Measurements from ENCODE around the gene FUT7.
A peak's percentile ranks its signal among the peaks of the same experiment; 100 is the strongest.
"Not testable (repeated sequence)": the region's sequence is repeated elsewhere in the genome, so short reads cannot be mapped to it uniquely, and the experiment has no call there.

Gene FUT7

DNA sequence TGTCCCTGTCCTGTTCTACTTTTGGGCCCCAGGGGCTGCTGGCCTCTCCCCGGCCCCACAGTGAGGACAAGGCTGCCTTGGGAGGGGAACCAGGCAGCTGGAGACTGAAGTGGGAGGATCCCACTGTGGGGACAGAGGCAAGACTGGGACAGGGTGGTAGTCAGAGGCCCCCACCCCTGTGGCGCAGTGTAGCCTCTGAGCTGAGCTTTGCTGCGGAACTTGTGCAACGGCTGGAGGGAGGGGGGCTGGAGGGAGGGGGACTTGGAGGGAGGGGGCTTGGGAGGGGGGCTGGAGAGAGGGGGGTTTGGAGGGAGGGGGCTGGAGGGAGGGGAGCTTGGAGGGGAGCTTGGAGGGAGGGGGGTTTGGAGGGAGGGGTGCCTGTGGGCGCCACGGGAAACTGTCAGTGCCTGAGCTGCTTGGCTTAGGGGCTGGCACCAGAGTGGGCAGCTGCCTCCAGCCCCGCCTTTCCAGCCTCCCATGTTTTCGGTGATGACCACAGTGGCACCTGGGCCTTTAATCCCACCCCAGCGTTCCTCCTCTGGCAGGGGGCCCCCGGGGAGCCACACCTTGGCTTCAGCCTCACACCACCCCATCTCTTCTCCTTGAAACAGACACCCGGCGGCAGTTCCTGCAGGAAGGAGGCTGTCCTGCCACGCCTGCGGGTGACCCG, 2.3 kb upstream of the FUT7 start:
- Mint-ChIP-seq H3K4me1 (ENCODE audit: low read depth) (peaks cover 37% of the 10 kb centered on the region), H3K27ac (peak overlapping the region; percentile 46), H3K27me3 (no peaks in the 10 kb centered on the region), H3K36me3 (no peaks in the 10 kb centered on the region), H3K4me3 (peak overlapping the region; percentile 48), H3K9me3 (ENCODE audit: low read depth) (no peaks in the 10 kb centered on the region)

DNA sequence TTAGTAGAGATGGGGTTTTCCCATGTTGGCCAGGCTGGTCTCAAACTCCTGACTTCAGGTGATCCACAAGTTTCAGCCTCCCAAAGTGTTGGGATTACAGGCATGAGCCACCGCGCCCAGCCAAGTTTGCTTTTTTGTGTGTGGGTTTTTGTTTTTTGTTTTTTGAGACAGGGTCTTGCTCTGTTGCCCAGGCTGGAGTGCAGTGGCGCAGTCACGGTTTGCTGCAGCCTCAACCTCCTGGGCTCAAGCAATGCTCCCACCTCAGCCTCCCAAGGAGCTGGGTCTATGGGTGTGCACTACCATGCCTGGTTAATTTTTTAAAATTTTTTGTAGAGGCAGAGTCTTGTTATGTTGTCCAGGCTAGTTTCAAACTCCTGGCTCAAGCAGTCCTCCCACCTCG, 1.6 kb upstream of the FUT7 start:
- H3K27me3 Mint-ChIP-seq; H3K9me3 Mint-ChIP-seq (ENCODE audit: low read depth); H3K36me3 Mint-ChIP-seq; H3K4me3 Mint-ChIP-seq; H3K27ac Mint-ChIP-seq: not testable (repeated sequence)
- peaks cover 39% of the 10 kb centered on the region for H3K4me1 Mint-ChIP-seq (ENCODE audit: low read depth)

DNA sequence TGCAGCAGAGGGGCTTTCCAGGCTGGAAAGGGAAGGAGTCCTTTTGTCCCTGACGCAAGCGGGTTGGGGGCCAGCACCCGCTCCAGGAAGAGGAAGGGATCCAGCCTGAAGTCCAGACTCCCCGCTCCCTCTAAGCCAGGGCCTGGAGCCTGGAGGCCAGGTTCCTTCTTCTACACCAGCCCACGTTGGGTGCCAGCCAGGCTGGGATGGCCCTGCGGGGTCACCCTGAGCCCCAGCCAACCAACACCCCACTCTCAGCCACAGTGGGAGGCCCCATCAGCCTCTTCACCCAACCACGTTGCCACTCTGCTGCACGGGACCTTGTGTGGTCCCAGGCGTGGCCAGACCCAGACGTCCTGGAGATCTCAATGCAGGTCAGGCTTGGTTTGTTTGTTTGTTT, 970 bp upstream of the FUT7 start:
- H3K36me3 Mint-ChIP-seq, result no peaks in the 10 kb centered on the region

DNA sequence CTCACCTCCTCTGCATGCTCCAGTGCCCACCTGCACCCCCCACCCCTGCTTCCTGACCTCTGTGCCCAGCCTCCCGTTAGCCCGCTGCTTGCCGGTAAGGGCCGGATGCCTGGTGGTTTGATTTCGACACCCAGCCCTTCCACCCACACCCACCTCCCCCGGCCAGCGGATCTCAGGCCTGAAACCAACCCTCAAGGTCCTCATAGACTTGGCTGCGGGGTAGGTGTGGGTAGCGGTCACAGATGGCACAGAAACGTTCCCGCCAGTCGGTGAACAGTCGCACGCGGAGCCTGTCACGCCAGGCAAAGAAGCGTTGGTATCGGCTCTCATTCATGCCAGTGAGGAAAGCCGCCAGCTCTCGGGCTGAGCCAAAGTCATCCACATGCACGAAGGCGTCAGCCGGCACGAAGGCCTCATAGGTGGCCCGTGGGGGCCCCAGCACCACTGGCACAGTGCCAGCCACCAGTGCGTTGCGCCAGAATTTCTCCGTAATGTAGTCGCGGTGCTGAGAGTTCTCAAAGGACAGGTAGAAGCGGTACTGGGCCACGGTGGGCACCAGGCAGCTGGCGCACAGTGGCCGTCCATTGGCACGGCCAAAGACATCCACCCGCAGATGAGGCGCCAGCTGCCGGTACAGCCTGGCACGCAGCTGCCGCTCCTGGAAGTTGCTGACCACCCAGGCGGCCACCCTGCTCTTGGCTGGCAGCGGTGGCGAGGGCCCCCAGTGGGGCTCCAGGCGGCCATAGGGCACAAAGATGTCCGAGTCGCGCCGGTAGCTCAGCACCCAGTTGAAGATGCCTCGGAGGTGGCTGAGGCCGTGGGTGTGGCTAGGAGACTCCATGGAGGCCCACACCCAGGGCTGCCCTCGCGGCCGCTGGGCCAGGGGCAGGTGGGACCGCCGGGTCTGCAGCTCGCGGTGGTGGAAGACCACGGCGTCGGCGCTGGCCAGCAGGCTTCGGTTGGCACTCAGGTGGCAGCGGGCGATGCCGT, 1.1 kb downstream of the FUT7 start:
- peak overlapping the region; percentile 68 for H3K27ac Mint-ChIP-seq
- H3K27me3 Mint-ChIP-seq, result no peaks in the 10 kb centered on the region
- peak overlapping the region; percentile 57 for H3K4me3 Mint-ChIP-seq
- peaks cover 46% of the 10 kb centered on the region for H3K4me1 Mint-ChIP-seq (ENCODE audit: low read depth)
- no peaks in the 10 kb centered on the region for H3K36me3 Mint-ChIP-seq
- no peaks in the 10 kb centered on the region for H3K9me3 Mint-ChIP-seq (ENCODE audit: low read depth)

More for the DNA sequence above, 970 bp upstream of the FUT7 start:
- Mint-ChIP-seq H3K9me3 (ENCODE audit: low read depth) (no peaks in the 10 kb centered on the region), H3K4me1 (ENCODE audit: low read depth) (peaks cover 39% of the 10 kb centered on the region), H3K27ac (no peak overlapping the region), H3K4me3 (peak overlapping the region; percentile 23), H3K27me3 (no peaks in the 10 kb centered on the region)

DNA sequence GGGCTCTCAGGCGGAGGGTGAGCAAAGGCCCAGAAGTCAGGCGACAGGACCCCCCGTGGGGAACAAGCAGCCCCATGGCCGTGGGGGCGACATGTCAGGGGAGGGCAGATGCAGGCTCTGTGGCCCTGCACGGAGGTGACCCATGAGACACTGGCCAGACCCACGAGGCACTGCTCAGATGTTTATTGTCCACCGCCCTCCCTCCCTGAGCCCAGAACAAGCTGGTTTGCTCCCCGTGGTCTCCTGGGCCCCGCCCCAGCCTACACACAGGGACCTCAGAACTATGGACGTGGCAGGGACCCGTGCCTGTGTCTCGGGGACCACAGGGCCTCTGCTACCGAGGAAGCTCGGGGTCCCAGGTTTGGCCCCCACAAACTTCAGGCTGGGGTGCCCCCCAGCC, 1.9 kb downstream of the FUT7 start:
- Mint-ChIP-seq H3K4me3 (no peak overlapping the region), H3K27ac (no peak overlapping the region), H3K27me3 (no peaks in the 10 kb centered on the region), H3K9me3 (ENCODE audit: low read depth) (no peaks in the 10 kb centered on the region), H3K4me1 (ENCODE audit: low read depth) (peaks cover 46% of the 10 kb centered on the region), H3K36me3 (no peaks in the 10 kb centered on the region)

DNA sequence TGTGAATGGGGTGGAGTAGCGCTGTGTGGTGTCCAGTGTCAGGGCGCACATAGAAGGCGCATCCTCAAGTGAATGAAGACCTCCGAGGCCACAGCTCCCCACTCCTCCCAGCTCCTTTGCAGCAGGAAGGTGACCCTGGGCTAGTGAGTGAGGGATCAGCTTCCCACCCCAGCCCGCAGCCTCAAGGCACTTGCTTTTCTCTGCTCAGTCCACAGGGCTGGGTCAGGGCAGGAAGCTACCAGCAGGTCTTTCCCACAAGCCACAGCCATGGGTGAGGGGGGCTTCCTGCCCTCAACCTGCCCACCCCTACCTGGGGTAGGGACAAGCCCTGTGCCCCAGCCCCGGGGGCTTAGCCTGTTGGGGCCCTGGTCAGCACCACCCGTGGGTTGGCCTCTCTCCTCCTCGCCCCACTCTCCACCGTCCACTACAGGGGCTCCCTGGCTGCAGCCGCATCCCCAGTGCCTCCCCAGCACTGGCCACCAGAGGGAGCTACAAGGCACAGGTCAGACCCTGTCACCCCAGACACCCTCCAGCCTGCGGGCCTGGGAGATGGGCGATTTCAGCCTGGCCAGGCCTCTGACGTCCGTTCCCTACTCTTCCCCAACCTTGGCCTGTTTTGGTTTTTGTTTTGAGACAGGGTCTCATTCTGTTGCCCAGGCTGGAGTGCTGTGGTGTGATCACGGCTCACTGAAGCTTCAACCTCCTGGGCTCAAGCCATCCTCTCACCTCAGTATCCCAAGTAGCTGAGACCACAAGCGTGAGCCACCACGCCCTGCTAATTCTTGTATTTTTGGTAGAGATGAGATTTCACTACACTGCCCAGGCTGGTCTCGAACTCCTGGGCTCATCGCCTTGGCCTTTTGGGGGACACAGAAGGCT, 2.6 kb downstream of the FUT7 start:
- Mint-ChIP-seq H3K27me3 (no peaks in the 10 kb centered on the region), H3K27ac (no peak overlapping the region), H3K9me3 (ENCODE audit: low read depth) (no peaks in the 10 kb centered on the region), H3K4me1 (ENCODE audit: low read depth) (peaks cover 40% of the 10 kb centered on the region), H3K4me3 (peak overlapping the region; percentile 75), H3K36me3 (no peaks in the 10 kb centered on the region)

DNA sequence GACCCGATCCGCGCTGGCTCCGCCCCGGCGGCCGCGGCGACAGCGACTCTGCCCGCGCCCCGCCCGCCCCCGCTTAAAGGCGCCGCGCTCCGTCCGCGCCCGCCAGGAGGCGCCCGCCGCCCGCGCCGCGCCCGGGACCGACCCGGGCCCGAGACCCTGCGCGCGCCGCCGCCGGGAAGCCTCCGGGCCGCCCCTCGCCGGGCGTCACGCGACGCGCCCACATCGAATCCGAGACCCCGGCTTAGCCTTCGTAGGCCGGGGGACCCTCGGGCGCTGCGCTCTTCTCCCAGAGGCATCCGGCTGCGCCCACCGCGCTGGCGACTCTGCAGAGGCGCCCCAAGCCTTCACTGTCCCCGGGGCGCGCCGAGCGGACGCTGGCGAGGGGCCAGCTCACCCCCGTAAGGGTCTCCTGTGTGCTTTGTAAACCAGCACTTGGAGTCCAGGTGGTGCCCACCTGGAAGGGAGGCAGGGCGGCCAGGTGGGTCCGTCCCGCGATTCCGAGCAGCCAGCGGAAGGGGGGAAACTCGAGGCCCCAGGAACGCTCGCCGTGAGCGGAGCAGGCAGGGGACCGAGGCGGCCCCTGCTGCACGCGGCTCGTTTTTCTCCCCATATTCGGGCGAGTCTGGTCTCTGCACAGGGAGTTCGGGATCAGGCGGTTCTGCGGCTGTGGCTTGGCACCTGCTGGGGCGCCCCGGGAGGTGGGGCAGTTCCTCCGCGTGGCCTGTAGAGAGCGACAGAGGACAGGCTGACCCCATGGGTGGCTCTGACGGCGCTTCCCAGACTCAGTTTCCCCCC, 3.4 kb downstream of the FUT7 start:
- H3K27me3 Mint-ChIP-seq, result no peaks in the 10 kb centered on the region

DNA sequence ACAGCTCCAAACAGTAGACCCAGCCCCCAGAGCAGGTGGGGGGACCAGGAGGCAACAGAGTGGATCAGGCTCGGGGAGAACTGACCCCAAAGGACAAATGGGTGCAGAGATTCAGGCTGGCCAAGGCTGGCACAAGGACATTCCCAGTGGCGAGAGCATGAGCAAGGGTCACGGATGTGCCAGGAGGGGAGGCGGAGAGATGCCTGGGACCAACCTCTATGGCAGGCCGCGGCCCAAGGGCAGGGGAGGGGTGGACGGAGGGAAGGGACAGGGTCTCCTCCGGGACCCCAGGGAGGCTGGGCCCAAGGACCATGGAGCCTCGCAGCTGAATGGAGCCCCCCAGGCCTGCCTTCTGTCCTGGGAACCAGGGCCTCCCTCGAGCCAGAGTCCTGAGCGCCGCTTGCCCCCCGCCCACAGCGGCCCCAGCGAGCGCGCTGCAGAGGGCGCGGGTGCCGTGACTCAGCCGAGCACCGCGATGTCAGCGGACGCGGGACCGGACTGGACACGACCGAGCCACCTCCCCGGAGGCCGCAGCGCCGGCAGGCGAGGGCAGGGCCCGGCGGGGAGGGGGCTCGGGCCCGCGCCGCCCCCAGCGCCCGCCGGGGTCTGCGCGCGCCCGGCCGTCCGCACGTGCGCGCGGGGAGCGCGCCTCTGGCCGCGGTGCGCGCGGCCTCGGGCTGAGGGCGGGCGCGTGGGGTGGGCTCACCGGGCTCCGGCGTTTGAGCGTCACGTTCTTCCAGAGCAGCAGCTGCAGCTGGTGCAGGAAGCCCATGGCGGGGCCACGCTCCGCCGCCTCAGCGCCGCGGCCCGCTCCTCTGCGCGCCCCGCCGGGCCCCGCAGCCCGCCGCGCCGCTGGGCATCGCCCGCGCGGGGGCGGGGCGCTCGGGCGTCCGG, 4.3 kb downstream of the FUT7 start, which contains the start of gene ABCA2:
ABCA2 (minus strand) TSS at position 869 of the 894 bp plus-strand sequence; CDS start at position 772, 97 bp downstream.
- Mint-ChIP-seq H3K27ac (no peak within 1 kb of the TSS), H3K27me3 (no peaks in the 10 kb centered on the region)

More for the DNA sequence above, 3.4 kb downstream of the FUT7 start:
- Mint-ChIP-seq H3K4me1 (ENCODE audit: low read depth) (peaks cover 37% of the 10 kb centered on the region), H3K27ac (no peak overlapping the region), H3K4me3 (peak overlapping the region; percentile 73), H3K9me3 (ENCODE audit: low read depth) (no peaks in the 10 kb centered on the region), H3K36me3 (no peaks in the 10 kb centered on the region)

DNA sequence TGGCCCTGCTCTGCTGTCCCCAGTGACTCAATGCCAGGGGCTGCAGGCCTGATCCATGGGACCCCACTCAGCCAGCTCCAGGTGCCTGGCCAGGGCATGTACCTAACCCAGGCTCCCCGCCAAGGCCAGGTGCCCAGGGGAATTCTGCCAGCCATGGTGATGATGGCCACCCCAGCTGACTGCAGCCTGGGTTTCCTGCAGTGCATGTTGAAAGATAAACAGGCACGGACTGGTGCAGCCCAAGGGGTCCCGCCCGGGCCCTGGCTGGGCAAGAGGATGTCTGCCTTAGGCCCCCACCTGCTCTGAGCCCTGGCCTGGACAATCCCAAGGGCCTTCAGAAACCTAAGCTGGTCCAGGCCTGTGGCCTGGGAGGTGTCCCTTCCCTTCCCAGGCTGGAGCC, 5.1 kb downstream of the FUT7 start:
- peaks cover 25% of the 10 kb centered on the region for H3K4me1 Mint-ChIP-seq (ENCODE audit: low read depth)
- no peak overlapping the region for H3K27ac Mint-ChIP-seq
- H3K27me3 Mint-ChIP-seq, result no peaks in the 10 kb centered on the region
- peak overlapping the region; percentile 81 for H3K4me3 Mint-ChIP-seq
- no peaks in the 10 kb centered on the region for H3K36me3 Mint-ChIP-seq
- no peaks in the 10 kb centered on the region for H3K9me3 Mint-ChIP-seq (ENCODE audit: low read depth)

More for the DNA sequence above, 4.3 kb downstream of the FUT7 start, which contains the start of gene ABCA2:
- Mint-ChIP-seq H3K4me3 (peak within 1 kb of the TSS; percentile 81), H3K9me3 (ENCODE audit: low read depth) (no peaks in the 10 kb centered on the region), H3K36me3 (no peaks in the 10 kb centered on the region), H3K4me1 (ENCODE audit: low read depth) (peaks cover 32% of the 10 kb centered on the region)

DNA sequence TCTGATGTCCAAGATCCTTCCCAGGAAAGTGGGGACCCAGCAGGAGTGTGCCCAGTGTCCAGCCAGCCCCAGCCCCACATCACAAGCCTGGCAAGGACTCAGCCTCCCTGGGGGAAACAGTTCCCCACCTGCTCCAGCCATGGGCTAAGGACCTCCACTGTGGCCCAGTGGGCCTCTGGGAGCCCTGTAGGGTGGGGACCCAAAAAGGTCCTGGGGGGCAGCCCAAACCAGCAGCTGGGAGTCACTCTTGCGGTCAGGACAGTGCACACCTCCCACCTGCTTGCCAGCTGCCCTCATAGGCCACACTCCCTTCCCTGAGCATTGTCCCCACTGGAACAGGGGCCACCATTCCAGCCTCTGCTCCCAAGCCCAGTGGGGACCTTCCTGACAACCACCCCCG, 5.5 kb downstream of the FUT7 start:
- Mint-ChIP-seq H3K36me3 (no peaks in the 10 kb centered on the region), H3K4me3 (no peak overlapping the region), H3K9me3 (ENCODE audit: low read depth) (no peaks in the 10 kb centered on the region), H3K4me1 (ENCODE audit: low read depth) (peaks cover 24% of the 10 kb centered on the region), H3K27me3 (no peaks in the 10 kb centered on the region), H3K27ac (no peak overlapping the region)

DNA sequence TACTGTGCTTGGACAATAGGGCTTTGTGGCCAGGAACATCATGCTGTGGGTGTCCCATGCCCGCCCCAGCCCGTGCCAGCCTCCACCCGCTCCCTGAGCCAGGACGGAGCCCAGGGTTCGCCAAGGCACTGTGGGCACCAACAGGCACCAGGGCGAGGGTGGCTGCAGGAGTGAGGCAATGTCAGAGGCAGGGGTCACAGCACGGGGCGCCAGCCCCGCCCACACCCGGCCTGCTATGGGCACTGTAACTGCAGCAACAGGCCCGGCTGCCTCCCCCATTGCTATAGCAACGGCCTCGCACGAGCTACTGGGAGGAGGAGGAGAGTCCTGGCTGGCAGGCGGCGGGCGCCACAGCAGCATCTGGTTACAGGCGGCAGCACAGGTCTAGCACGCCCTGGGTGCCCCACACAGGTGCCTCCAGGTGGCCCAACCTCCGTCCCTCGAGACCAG, 6.3 kb downstream of the FUT7 start:
- no peaks in the 10 kb centered on the region for H3K9me3 Mint-ChIP-seq (ENCODE audit: low read depth)
- H3K4me1 Mint-ChIP-seq (ENCODE audit: low read depth), result peaks cover 20% of the 10 kb centered on the region
- H3K27ac Mint-ChIP-seq, result no peak overlapping the region
- no peaks in the 10 kb centered on the region for H3K36me3 Mint-ChIP-seq
- no peaks in the 10 kb centered on the region for H3K27me3 Mint-ChIP-seq
- no peak overlapping the region for H3K4me3 Mint-ChIP-seq

DNA sequence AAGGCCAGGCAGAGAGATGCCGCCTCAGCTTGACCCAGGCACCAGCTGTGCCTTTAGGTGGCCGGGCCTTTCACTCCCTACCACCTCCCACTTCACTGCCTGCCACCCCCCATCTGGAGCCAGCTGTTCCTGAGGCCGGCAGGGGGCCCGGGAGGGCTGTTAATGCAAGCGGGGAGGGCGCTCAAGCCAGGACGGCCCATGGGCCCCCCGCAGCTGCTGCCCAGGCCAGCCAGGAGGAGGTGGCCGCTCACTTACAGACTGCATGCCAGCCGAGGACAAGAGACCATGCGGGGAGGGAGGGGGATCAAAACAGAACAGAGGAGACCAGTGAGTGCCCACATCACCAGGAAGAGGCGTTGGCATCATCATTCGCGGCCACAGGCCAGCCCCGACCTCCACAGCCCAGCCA, 8.3 kb downstream of the FUT7 start:
- Mint-ChIP-seq H3K36me3 (no peaks in the 10 kb centered on the region), H3K4me3 (no peak overlapping the region), H3K27ac (no peak overlapping the region), H3K9me3 (ENCODE audit: low read depth) (no peaks in the 10 kb centered on the region), H3K4me1 (ENCODE audit: low read depth) (peaks cover 7% of the 10 kb centered on the region), H3K27me3 (no peaks in the 10 kb centered on the region)

DNA sequence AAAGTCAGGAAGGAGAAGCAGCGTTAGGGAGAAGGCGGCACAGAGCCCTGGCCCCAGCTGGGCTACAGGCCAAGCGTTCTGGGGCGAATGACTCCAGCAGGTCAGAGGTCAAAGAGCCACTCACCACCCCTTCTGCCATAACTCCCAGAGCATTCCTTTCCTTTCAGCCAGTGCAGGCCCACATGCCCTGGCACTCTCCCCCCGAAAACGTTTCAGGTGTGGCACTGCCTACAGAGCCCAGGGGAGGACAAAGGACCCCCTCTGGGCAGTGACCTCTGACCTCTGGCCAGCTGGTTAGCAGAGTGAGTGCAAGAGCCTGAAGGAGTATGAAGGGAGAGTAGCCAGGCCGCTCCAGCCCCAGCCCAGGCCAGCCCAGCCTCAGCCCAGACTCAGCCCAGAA, 8.7 kb downstream of the FUT7 start:
- no peak overlapping the region for H3K27ac Mint-ChIP-seq
- H3K4me1 Mint-ChIP-seq (ENCODE audit: low read depth), result peaks cover 7% of the 10 kb centered on the region
- H3K9me3 Mint-ChIP-seq (ENCODE audit: low read depth), result no peaks in the 10 kb centered on the region
- no peak overlapping the region for H3K4me3 Mint-ChIP-seq
- H3K36me3 Mint-ChIP-seq, result no peaks in the 10 kb centered on the region
- H3K27me3 Mint-ChIP-seq, result no peaks in the 10 kb centered on the region
